ENCODE results near the gene METTL2B.
"Not testable (repeated sequence)": the region's sequence is repeated elsewhere in the genome, so short reads cannot be mapped to it uniquely, and the experiment has no call there.

The METTL2B gene

DNA sequence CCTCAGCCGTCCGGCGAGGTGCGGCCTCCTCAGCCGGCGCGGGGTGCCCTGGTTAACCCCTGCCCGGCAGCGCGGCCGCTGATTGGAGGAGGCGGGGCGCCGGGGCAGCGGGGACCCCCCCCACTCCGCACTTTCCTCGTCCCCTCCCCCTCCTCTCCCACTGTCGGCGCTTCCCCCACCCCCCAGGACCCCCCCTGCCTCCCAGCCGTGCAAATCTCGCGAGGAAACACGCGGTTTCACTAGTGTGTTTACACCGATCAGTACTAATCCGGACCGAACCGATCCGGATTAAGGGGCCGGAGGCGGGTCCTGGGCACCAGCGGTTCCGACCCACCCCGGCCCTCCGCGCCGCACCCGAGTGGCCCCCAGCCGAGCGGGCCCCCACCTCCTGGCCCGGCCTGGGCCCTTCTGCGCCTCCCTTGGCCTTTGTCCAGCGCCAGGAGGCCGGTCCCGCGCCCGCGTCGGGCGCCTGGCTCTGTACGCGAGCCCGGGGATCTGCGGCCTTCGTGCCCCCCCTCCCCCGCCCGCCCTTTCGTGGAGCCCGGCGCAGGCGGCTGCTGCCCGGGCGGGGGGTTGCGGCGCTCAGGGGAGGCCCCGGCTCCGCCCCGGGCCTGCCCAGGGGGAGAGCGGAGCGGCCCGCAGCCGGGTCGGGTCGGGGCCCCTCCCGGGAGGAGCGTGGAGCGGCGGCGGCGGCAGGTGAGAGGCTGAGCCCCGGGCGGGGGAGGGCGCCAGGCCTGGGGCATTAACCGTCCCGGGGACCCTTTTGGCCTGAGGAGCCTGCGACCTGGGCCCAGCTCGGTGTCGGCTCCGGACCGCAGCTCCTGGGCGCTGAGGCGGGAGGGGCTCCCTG lies 54.8 kb downstream of the METTL2B start:
- H3K4me3 ChIP-seq (ENCODE audit: low read depth, low read length) = peak overlapping the region; percentile 69
- H3K9me3 ChIP-seq (ENCODE audit: control insufficient read depth, insufficient read depth, low read length); H3K36me3 ChIP-seq (ENCODE audit: control insufficient read depth, insufficient read depth, low read length); H3K4me1 ChIP-seq (ENCODE audit: control insufficient read depth, insufficient read depth, low read length); H3K27me3 ChIP-seq (ENCODE audit: control insufficient read depth, insufficient read depth, low read length): not testable (repeated sequence)
- H3K9ac ChIP-seq (ENCODE audit: low read depth, low read length) = peak overlapping the region; percentile 60

DNA sequence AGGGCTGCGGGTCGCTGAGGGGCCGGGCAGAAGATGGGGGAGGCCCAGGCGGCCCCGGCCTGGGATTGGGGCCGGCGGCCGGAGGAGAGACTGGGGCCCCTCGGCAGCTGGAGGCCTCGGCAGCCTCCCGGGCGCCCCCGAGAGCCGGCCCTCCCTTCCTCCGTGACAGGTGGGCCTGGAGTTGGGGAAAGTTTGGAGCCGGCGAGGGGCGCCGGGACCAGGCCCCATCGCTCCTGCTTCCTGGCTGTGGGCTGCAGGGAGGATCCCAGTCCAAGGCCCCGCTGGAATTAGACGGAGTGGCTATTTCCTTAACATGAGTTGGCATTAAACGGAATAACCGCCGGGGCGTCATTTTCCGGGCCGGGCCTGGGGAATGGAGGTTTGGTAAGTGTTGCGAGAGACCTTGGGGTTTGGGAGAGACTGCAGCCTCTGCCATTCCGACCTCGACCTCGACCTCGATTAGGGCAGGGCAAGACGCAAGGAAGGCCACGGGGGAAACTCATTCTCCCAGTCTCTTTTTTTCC lies 55.5 kb downstream of the METTL2B start:
- not testable (repeated sequence) for H3K27me3 ChIP-seq (ENCODE audit: control insufficient read depth, insufficient read depth, low read length); H3K4me1 ChIP-seq (ENCODE audit: control insufficient read depth, insufficient read depth, low read length); H3K9me3 ChIP-seq (ENCODE audit: control insufficient read depth, insufficient read depth, low read length); H3K36me3 ChIP-seq (ENCODE audit: control insufficient read depth, insufficient read depth, low read length)
- H3K4me3 ChIP-seq (ENCODE audit: low read depth, low read length) = peak overlapping the region; percentile 69
- H3K9ac ChIP-seq (ENCODE audit: low read depth, low read length) = peak overlapping the region; percentile 76

DNA sequence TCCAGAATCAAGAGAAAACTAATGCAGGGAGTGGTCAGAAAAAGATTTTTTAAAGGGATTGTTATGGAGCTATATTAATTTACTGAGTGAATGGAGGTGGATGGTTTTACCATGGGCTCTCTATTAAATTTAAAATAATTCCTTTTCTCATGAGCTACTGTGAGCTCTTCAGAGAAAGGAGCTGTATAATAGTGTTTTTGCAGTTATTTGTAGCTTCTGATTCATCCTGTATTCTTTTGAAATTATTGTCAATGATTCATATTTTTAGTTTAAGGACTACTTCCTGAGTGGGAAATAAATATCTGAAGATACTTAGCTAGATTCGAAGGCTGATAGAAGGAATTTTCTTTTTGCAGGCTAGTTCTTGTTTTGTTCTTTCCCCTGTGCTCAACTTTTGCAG lies 56.4 kb downstream of the METTL2B start:
- H3K9ac ChIP-seq (ENCODE audit: low read depth, low read length) = peak overlapping the region; percentile 12
- H3K4me1 ChIP-seq (ENCODE audit: control insufficient read depth, insufficient read depth, low read length); H3K27me3 ChIP-seq (ENCODE audit: control insufficient read depth, insufficient read depth, low read length); H3K36me3 ChIP-seq (ENCODE audit: control insufficient read depth, insufficient read depth, low read length); H3K9me3 ChIP-seq (ENCODE audit: control insufficient read depth, insufficient read depth, low read length): not testable (repeated sequence)
- H3K4me3 ChIP-seq (ENCODE audit: low read depth, low read length) = peak overlapping the region; percentile 69

DNA sequence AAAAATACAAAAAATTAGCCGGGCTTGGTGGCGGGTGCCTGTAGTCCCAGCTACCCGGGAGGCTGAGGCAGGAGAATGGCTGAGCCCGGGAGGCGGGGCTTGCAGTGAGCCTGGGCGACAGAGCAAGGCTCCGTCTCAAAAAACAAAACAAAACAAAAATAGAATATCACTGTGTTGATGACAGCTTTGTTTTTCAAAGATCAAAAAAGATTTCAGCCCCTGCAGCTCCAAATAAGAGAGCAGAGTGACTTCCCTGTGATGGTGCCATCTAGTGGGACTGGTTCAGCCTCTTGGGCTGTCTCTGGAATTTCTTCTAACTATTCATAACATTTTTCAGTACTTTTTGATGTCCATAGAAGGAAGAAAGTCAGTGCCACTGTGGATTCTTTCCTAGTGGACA lies 60.9 kb downstream of the METTL2B start:
- not testable (repeated sequence) for H3K4me1 ChIP-seq (ENCODE audit: control insufficient read depth, insufficient read depth, low read length)

DNA sequence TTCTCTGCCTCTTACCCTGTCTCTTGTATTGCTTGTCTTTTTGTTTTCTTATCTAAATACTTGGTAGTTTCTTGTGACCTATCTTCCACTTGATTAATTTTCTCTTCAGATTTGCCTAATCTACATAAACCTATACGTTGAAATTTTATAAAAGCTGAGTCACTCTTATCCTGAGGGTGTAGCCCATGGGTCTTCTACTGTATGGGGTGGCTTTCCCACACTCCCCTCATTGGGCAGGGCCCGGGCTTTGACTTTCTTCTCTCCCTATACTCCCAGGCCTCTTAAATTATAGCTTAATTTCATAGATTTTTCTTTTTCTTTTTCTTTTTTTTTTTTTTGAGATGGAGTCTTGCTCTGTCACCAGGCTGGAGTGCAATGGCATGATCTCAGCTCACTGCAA lies 66.0 kb downstream of the METTL2B start:
- not testable (repeated sequence) for H3K9ac ChIP-seq (ENCODE audit: low read depth, low read length); H3K4me1 ChIP-seq (ENCODE audit: control insufficient read depth, insufficient read depth, low read length); H3K4me3 ChIP-seq (ENCODE audit: low read depth, low read length); H3K27me3 ChIP-seq (ENCODE audit: control insufficient read depth, insufficient read depth, low read length); H3K36me3 ChIP-seq (ENCODE audit: control insufficient read depth, insufficient read depth, low read length); H3K9me3 ChIP-seq (ENCODE audit: control insufficient read depth, insufficient read depth, low read length)

More for the DNA sequence above, 60.9 kb downstream of the METTL2B start:
- H3K36me3 ChIP-seq (ENCODE audit: control insufficient read depth, insufficient read depth, low read length); H3K4me3 ChIP-seq (ENCODE audit: low read depth, low read length); H3K27me3 ChIP-seq (ENCODE audit: control insufficient read depth, insufficient read depth, low read length); H3K9me3 ChIP-seq (ENCODE audit: control insufficient read depth, insufficient read depth, low read length); H3K9ac ChIP-seq (ENCODE audit: low read depth, low read length): not testable (repeated sequence)

DNA sequence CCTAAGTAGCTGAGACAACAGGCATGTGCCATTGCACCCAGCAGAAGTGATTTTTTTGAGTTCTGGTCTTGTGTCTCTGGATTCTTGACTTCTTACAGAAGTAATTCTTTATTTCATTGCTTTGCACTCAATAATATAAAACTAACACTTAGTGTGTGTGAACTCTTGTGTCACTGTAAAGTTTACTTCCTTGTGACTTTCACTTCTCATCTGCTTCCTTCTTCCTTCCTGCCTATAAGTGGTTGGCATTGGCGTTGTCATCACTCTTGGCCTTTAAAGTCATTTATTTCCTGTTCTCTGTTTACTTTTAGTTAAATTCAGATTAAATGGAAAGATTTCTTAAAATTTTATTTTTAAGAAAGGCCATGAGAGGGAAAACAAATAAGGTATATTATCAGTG lies 66.8 kb downstream of the METTL2B start:
- H3K9ac ChIP-seq (ENCODE audit: low read depth, low read length); H3K36me3 ChIP-seq (ENCODE audit: control insufficient read depth, insufficient read depth, low read length); H3K4me3 ChIP-seq (ENCODE audit: low read depth, low read length); H3K9me3 ChIP-seq (ENCODE audit: control insufficient read depth, insufficient read depth, low read length); H3K27me3 ChIP-seq (ENCODE audit: control insufficient read depth, insufficient read depth, low read length); H3K4me1 ChIP-seq (ENCODE audit: control insufficient read depth, insufficient read depth, low read length): not testable (repeated sequence)

DNA sequence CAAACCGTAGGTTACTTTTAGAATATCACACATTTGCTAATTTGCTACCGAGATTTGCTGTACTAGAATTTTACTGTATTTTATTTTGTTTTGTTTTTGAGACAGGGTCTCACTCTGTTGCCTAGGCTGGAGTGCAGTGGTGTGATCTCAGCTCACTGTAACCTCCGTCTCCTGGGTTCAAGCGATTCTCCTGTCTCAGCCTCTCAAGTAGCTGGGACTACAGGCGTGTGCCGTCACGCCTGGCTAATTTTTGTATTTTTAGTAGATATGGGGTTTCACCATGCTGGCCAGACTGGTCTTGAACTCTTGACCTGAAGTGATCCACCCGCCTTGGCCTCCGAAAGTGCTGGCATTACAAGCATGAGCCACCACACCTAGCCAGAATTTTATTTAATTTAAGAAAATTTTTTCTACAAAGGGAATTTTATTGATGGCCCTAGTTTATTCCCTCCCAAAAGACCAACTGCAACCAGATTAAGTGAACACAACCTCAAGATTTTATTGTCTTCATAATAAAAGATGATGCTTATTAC lies 69.8 kb downstream of the METTL2B start:
- not testable (repeated sequence) for H3K9me3 ChIP-seq (ENCODE audit: control insufficient read depth, insufficient read depth, low read length); H3K36me3 ChIP-seq (ENCODE audit: control insufficient read depth, insufficient read depth, low read length); H3K9ac ChIP-seq (ENCODE audit: low read depth, low read length)

DNA sequence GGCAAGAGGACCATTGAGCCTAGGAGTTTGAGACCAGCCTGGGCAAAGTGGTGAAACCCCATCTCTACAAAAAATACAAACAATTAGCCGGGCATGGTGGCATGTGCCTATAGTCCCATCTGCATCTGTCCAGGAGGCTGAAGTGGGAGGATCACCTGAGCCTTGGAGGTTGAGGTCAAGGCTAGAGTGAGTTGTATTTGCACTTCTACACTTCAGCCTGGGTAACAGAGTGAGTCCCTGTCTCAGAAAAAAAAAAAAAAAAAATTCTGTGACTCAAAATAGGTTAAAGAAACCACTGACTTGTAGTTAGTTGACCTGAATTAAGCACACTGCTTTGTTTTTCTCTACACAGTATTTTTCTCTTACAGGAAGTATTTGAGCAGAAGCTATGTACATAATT lies 74.4 kb downstream of the METTL2B start:
- no peaks in the 10 kb centered on the region for H3K4me1 ChIP-seq (ENCODE audit: control insufficient read depth, insufficient read depth, low read length)
- H3K27me3 ChIP-seq (ENCODE audit: control insufficient read depth, insufficient read depth, low read length) = no peaks in the 10 kb centered on the region
- H3K9ac ChIP-seq (ENCODE audit: low read depth, low read length) = no peak overlapping the region
- no peak overlapping the region for H3K4me3 ChIP-seq (ENCODE audit: low read depth, low read length)
- no peaks in the 10 kb centered on the region for H3K36me3 ChIP-seq (ENCODE audit: control insufficient read depth, insufficient read depth, low read length)
- no peaks in the 10 kb centered on the region for H3K9me3 ChIP-seq (ENCODE audit: control insufficient read depth, insufficient read depth, low read length)

More for the DNA sequence above, 69.8 kb downstream of the METTL2B start:
- H3K4me3 ChIP-seq (ENCODE audit: low read depth, low read length); H3K4me1 ChIP-seq (ENCODE audit: control insufficient read depth, insufficient read depth, low read length); H3K27me3 ChIP-seq (ENCODE audit: control insufficient read depth, insufficient read depth, low read length): not testable (repeated sequence)

DNA sequence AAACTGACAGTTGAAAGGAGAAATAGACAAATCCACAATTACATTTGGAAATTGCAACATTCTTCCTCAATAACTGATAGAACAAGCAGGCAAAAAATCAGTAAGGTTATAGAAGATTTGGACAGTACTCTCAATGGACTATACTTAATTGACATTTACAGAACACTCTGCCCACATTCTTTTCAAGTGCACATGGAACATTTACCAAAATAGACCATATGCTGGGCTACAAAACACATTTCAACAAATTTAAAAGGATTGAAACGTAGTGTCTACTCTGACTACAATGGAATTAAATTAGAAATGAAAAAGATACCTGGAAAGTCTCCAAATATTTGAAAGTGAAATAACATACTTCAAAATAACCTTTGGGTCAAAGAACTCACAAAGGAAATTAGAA lies 77.8 kb downstream of the METTL2B start:
- H3K4me1 ChIP-seq (ENCODE audit: control insufficient read depth, insufficient read depth, low read length); H3K27me3 ChIP-seq (ENCODE audit: control insufficient read depth, insufficient read depth, low read length); H3K9ac ChIP-seq (ENCODE audit: low read depth, low read length); H3K9me3 ChIP-seq (ENCODE audit: control insufficient read depth, insufficient read depth, low read length); H3K4me3 ChIP-seq (ENCODE audit: low read depth, low read length); H3K36me3 ChIP-seq (ENCODE audit: control insufficient read depth, insufficient read depth, low read length): not testable (repeated sequence)

All from iPS-15b (cell line).